ENCODE measurements around the gene KCNIP4.

GRCh38 chr4:21041708-21042107 lies 906.9 kb downstream of the KCNIP4 start:
- TF ChIP-seq EZH2 (IDR thresholded peaks at IDR 0.05) (no peak), POLR2AphosphoS5 (IDR thresholded peaks at IDR 0.05; ENCODE audit: borderline replicate concordance, low read depth, low read length) (no peak), FOXP2 (optimal IDR thresholded peaks at IDR 0.05; ENCODE audit: control extremely low read depth, extremely low read length, insufficient read depth) (no peak)
